ENCODE measurements around the gene GPRC5A.

The GPRC5A gene

GRCh38 chr12:12908711-12909110 is 17.3 kb downstream of the GPRC5A start:
- no peak overlapping the region for H3K4me3 ChIP-seq (replicated peaks; ENCODE audit: insufficient read depth, low read length)
- no peak for TF ChIP-seq POLR2AphosphoS5 (IDR thresholded peaks at IDR 0.05; ENCODE audit: low read depth)
- no peak for TF ChIP-seq GABPA (IDR thresholded peaks at IDR 0.05; ENCODE audit: low read depth)
- no peak for TF ChIP-seq REST (IDR thresholded peaks at IDR 0.05; ENCODE audit: insufficient replicate concordance, low read depth)
- TF ChIP-seq SPI1 (IDR thresholded peaks at IDR 0.05; ENCODE audit: borderline replicate concordance, low read depth) = no peak
- TF ChIP-seq, protein P1, sequence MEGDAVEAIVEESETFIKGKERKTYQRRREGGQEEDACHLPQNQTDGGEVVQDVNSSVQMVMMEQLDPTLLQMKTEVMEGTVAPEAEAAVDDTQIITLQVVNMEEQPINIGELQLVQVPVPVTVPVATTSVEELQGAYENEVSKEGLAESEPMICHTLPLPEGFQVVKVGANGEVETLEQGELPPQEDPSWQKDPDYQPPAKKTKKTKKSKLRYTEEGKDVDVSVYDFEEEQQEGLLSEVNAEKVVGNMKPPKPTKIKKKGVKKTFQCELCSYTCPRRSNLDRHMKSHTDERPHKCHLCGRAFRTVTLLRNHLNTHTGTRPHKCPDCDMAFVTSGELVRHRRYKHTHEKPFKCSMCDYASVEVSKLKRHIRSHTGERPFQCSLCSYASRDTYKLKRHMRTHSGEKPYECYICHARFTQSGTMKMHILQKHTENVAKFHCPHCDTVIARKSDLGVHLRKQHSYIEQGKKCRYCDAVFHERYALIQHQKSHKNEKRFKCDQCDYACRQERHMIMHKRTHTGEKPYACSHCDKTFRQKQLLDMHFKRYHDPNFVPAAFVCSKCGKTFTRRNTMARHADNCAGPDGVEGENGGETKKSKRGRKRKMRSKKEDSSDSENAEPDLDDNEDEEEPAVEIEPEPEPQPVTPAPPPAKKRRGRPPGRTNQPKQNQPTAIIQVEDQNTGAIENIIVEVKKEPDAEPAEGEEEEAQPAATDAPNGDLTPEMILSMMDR (IDR thresholded peaks at IDR 0.05; ENCODE audit: insufficient read depth, low read length) = no peak
- no peak for DNase-seq (ENCODE audit: low read depth in 1 of 2, low spot score in 1 of 2)
- no peak overlapping the region for H3K27ac ChIP-seq (replicated peaks)
- no peaks in the 10 kb centered on the region for H3K27me3 ChIP-seq (ENCODE audit: insufficient read depth, poor library complexity, severe bottlenecking)

DNA sequence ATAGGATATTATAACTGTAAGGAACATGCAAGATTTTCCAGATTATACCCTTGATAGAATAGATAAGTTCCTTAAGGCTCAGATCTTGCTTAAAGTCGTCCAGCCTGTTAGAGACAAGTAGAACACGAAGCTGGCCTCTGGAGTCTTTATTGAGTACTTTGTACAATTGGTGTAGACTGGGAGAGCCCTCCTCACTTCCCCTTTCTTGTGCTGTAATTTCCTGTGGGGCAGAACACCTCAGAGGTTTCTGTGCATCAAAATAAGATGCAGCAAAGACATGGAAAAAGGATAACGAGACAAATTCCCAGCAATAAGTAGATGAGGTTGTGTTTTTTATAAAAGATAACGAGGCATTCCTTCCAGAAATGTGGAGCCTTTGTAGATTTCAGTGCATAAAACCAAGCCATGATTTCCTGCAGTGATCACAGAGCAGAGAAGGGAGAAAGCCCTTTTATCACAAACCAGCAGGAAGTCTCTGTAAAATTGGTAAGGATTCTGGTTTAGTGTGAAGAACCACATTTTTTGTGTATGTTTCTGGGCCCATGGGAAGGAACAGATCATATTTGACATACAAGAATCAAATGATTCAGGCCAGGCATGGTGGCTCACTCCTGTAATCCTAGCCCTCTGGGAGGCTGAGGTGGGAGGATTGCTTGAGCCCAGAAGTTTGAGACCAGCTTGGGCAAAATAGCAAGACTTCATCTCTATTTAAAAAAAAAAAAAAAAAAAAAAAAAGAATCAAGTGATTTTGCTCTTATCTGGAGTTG is 18.0 kb downstream of the GPRC5A start:
- no peaks in the 10 kb centered on the region for H3K27me3 ChIP-seq (ENCODE audit: insufficient read depth, poor library complexity, severe bottlenecking)
- peak in 1 of 2 experiments; percentile 57 for DNase-seq (ENCODE audit: low read depth in 1 of 2, low spot score in 1 of 2)
- no peak overlapping the region for H3K27ac ChIP-seq (replicated peaks)

GRCh38 chr12:12909995-12910420 is 18.6 kb downstream of the GPRC5A start:
- Histone ChIP-seq H3K27ac (replicated peaks) (no peak overlapping the region), H3K27me3 (ENCODE audit: insufficient read depth, poor library complexity, severe bottlenecking) (no peaks in the 10 kb centered on the region), H3K4me3 (replicated peaks; ENCODE audit: insufficient read depth, low read length) (no peak overlapping the region)
- no peak for TF ChIP-seq POLR2AphosphoS5 (IDR thresholded peaks at IDR 0.05; ENCODE audit: low read depth)
- TF ChIP-seq GABPA (IDR thresholded peaks at IDR 0.05; ENCODE audit: low read depth) = no peak
- TF ChIP-seq REST (IDR thresholded peaks at IDR 0.05; ENCODE audit: insufficient replicate concordance, low read depth) = no peak
- TF ChIP-seq, protein P1 (IDR thresholded peaks at IDR 0.05; ENCODE audit: insufficient read depth, low read length) = no peak
- no peak for TF ChIP-seq SPI1 (IDR thresholded peaks at IDR 0.05; ENCODE audit: borderline replicate concordance, low read depth)
- DNase-seq (ENCODE audit: low read depth in 1 of 2, low spot score in 1 of 2) = no peak

More for the DNA sequence above, 18.0 kb downstream of the GPRC5A start:
- H3K4me3 ChIP-seq (replicated peaks; ENCODE audit: insufficient read depth, low read length) = no peak overlapping the region
- TF ChIP-seq POLR2AphosphoS5 (IDR thresholded peaks at IDR 0.05; ENCODE audit: low read depth) = no peak
- peak; percentile 99 for TF ChIP-seq SPI1 (IDR thresholded peaks at IDR 0.05; ENCODE audit: borderline replicate concordance, low read depth)

DNA sequence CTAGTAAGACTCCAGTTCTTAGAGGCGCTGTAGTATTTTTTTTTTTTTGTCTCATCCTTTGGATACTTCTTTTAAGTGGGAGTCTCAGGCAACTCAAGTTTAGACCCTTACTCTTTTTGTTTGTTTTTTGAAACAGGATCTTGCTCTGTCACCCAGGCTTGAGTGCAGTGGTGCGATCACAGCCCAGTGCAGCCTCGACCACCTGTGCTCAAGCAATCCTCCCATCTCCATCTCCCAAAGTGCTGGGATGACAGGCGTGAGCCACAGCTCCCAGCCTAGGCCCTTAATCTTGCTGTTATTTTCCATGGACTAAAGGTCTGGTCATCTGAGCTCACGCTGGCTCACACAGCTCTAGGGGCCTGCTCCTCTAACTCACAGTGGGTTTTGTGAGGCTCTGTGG is 21.3 kb downstream of the GPRC5A start:
- DNase-seq (ENCODE audit: low read depth in 1 of 2, low spot score in 1 of 2) = no peak
- no peak overlapping the region for H3K27ac ChIP-seq (replicated peaks)

More for the DNA sequence above, 21.3 kb downstream of the GPRC5A start:
- Histone ChIP-seq H3K4me3 (replicated peaks; ENCODE audit: insufficient read depth, low read length) (no peak overlapping the region), H3K27me3 (ENCODE audit: insufficient read depth, poor library complexity, severe bottlenecking) (no peaks in the 10 kb centered on the region)
- no peak for TF ChIP-seq GABPA (IDR thresholded peaks at IDR 0.05; ENCODE audit: low read depth)
- TF ChIP-seq, protein P1 (IDR thresholded peaks at IDR 0.05; ENCODE audit: insufficient read depth, low read length) = no peak
- no peak for TF ChIP-seq SPI1 (IDR thresholded peaks at IDR 0.05; ENCODE audit: borderline replicate concordance, low read depth)
- no peak for TF ChIP-seq POLR2AphosphoS5 (IDR thresholded peaks at IDR 0.05; ENCODE audit: low read depth)
- no peak for TF ChIP-seq REST (IDR thresholded peaks at IDR 0.05; ENCODE audit: insufficient replicate concordance, low read depth)

All from HL-60 (cell line).